IgD-negative memory B cell (primary cell): ENCODE results near the gene DISP3. TPM values are rescaled to one million over a fixed set of nuclear protein-coding genes. Genes with fewer than 3 reads are reported as not detected.

ENCODE experiments used
- polyA plus RNA-seq: library from polyadenylated mRNA; unstranded; fragments of 300-500 nt; fragmentation: Illumina TruSeq; gene quantifications from one replicate; pipeline ENCODE4 v1.2.3, GENCODE V29; 2021

Gene DISP3
- polyA plus RNA-seq, 1 donor from 2014 or later = not detected

Other genes starting within 250 kb of the DISP3 start
- gene MTOR, start 216.6 kb upstream of the DISP3 start, polyA plus RNA-seq = 6.9 TPM
- 47.1 TPM for gene UBIAD1, start 206.0 kb upstream of the DISP3 start, polyA plus RNA-seq
- 18.0 TPM for gene FBXO2, start 175.3 kb downstream of the DISP3 start, polyA plus RNA-seq
- gene FBXO44, start 175.7 kb downstream of the DISP3 start, polyA plus RNA-seq = 16.9 TPM
- 24.2 TPM for gene FBXO6, start 185.0 kb downstream of the DISP3 start, polyA plus RNA-seq
- gene MAD2L2, start 202.0 kb downstream of the DISP3 start, polyA plus RNA-seq = 49.1 TPM
- 0.13 TPM for gene DRAXIN, start 212.6 kb downstream of the DISP3 start, polyA plus RNA-seq